ENCODE measurements around the gene IGF2.

IGF2 gene

DNA sequence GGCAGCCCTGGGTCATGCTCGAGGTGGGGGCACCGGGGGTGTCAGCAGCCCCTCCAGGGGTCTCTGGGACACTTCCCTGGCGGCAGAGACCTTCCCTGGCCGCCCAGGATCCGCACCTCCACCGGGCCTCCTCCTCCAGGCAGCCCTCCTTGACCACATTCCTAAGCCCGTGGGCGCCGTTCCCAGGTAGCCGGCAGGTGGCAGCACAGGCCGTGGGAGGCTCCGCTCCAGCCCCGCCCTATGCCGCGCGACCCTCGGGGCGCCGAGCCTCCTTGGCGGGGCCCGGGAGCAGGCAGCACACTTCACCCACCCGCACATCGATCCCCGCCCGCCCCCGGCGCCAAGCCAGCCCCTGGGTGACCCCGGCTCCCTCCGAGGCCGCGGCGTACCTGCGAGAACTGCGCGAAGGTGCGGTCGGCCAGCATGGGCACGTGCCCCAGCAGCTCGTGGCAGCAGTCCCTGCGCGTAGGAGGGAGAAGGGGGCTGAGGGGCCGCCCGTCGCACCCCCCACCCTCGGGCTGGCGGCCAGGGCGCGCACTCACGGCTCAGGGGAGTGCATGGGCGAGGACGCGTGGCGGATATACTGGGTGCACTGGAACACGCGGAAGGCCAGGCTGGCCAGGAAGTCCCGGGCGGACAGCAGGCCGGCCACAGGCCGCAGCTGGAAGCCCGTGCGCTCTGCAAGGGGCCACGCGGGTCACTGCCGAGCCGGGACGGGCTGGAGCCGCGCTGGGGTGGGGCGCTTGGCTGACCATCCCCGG lies 27.1 kb upstream of the IGF2 start:
- DNase-seq = peak in 1 of 2 donors; percentile 68
- Histone ChIP-seq H3K79me1 (ENCODE audit: low read length) (no peaks in the 10 kb centered on the region), H2BK120ac (ENCODE audit: insufficient read depth, low read length, poor library complexity) (no peak overlapping the region), H3K18ac (ENCODE audit: low read length) (no peak overlapping the region), H3K36me3 (ENCODE audit: control insufficient read depth in 1 of 2, insufficient read depth in 2 of 2, low read length in 2 of 2) (no peaks in the 10 kb centered on the region), H3K4me3 (ENCODE audit: low read depth, low read length) (no peak overlapping the region), H4K8ac (ENCODE audit: low read depth, low read length) (no peak overlapping the region), H2BK12ac (ENCODE audit: low read length) (no peak overlapping the region), H3K27ac (ENCODE audit: low read depth, low read length) (no peak overlapping the region), H2AK5ac (ENCODE audit: low read length) (no peak overlapping the region), H3K4ac (ENCODE audit: low read depth, low read length) (no peak overlapping the region), H3K9me3 (ENCODE audit: insufficient read depth, low read depth, low read length) (peaks cover 2% of the 10 kb centered on the region), H4K91ac (ENCODE audit: low read depth, low read length) (no peak overlapping the region), H3K4me2 (ENCODE audit: low read length) (no peak overlapping the region), H3K27me3 (ENCODE audit: insufficient read depth, low read length) (no peaks in the 10 kb centered on the region), H3K9ac (ENCODE audit: low read length) (no peak overlapping the region), H3K23ac (ENCODE audit: low read length) (no peak overlapping the region), H3K14ac (ENCODE audit: low read length) (no peak overlapping the region), H2AFZ (ENCODE audit: insufficient read depth, low read length, poor library complexity) (no peak overlapping the region), H3K4me1 (ENCODE audit: control insufficient read depth in 1 of 2, insufficient read depth in 2 of 2, low read length in 2 of 2) (peaks cover 3 to 4% of the 10 kb centered on the region in 2 experiments), H4K12ac (ENCODE audit: low read depth, low read length) (no peak overlapping the region), H3K79me2 (ENCODE audit: control insufficient read depth, insufficient read depth, low read length, poor library complexity) (no peaks in the 10 kb centered on the region), H2BK5ac (ENCODE audit: low read depth, low read length, poor library complexity) (no peak overlapping the region)
- WGBS (ENCODE audit: extremely low coverage, insufficient coverage, insufficient read length) = no CpG with 5 or more reads among the region's 70 CpGs

- no peaks in the 10 kb centered on the region for H3K79me2 ChIP-seq (ENCODE audit: control insufficient read depth, insufficient read depth, low read length, poor library complexity)
- H3K36me3 ChIP-seq (ENCODE audit: control insufficient read depth in 1 of 2, insufficient read depth in 2 of 2, low read length in 2 of 2) = no peaks in the 10 kb centered on the region
These were observed 26.4 kb upstream of the IGF2 start for GRCh38 chr11:2165571-2165970.

DNA sequence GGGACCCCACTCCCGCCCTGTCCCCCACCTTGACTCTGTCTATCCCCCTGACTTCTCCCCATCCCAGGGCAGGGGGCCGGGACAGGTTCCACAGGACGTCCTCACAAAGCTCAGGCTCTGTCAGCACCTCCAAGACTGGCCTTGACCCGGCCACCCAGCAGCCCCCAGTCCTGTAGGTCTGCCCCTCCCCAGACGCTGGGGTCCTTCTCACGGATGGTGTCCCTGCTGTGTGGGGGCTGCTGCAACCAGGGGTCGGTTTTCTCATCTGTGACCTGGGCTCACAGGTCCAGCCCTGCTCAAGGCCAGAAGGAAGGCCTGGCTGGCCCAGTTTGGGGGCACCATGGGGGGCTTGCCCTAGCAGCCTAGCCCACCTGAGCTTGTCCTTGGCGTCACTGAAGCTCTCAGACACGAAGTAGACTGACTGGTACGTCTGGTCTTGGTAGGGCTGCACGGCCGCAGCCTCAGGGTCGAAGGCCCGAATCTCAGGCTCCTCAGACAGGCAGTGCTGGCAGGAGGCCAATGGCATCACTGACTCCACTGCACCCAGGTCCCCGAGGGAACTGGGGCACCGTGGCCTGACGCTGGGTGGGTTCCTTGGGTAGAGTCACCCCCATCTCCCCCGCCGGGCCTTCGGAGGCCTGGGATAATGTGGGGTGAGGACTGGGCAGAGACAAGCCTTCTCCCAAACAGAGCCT lies 25.8 kb upstream of the IGF2 start:
- Histone ChIP-seq H3K14ac (ENCODE audit: low read length) (no peak overlapping the region), H2BK12ac (ENCODE audit: low read length) (no peak overlapping the region), H3K27ac (ENCODE audit: low read depth, low read length) (no peak overlapping the region), H2AFZ (ENCODE audit: insufficient read depth, low read length, poor library complexity) (no peak overlapping the region), H3K18ac (ENCODE audit: low read length) (no peak overlapping the region), H3K27me3 (ENCODE audit: insufficient read depth, low read length) (no peaks in the 10 kb centered on the region), H3K79me1 (ENCODE audit: low read length) (no peaks in the 10 kb centered on the region), H2BK5ac (ENCODE audit: low read depth, low read length, poor library complexity) (no peak overlapping the region), H2BK120ac (ENCODE audit: insufficient read depth, low read length, poor library complexity) (no peak overlapping the region), H3K4ac (ENCODE audit: low read depth, low read length) (no peak overlapping the region), H4K8ac (ENCODE audit: low read depth, low read length) (no peak overlapping the region), H4K12ac (ENCODE audit: low read depth, low read length) (no peak overlapping the region), H3K9me3 (ENCODE audit: insufficient read depth, low read depth, low read length) (peaks cover 2% of the 10 kb centered on the region), H3K9ac (ENCODE audit: low read length) (no peak overlapping the region), H3K4me2 (ENCODE audit: low read length) (no peak overlapping the region), H3K4me1 (ENCODE audit: control insufficient read depth in 1 of 2, insufficient read depth in 2 of 2, low read length in 2 of 2) (peaks cover 3 to 4% of the 10 kb centered on the region in 2 experiments), H4K91ac (ENCODE audit: low read depth, low read length) (no peak overlapping the region), H3K23ac (ENCODE audit: low read length) (no peak overlapping the region), H2AK5ac (ENCODE audit: low read length) (no peak overlapping the region), H3K4me3 (ENCODE audit: low read depth, low read length) (no peak overlapping the region), H3K79me2 (ENCODE audit: control insufficient read depth, insufficient read depth, low read length, poor library complexity) (no peaks in the 10 kb centered on the region), H3K36me3 (ENCODE audit: control insufficient read depth in 1 of 2, insufficient read depth in 2 of 2, low read length in 2 of 2) (no peaks in the 10 kb centered on the region)
- peak in 1 of 2 donors; percentile 43 for DNase-seq
- WGBS (ENCODE audit: extremely low coverage, insufficient coverage, insufficient read length) = no CpG with 5 or more reads among the region's 20 CpGs

More at GRCh38 chr11:2165571-2165970, 26.4 kb upstream of the IGF2 start:
- H3K27ac ChIP-seq (ENCODE audit: low read depth, low read length) = no peak overlapping the region
- H2AK5ac ChIP-seq (ENCODE audit: low read length) = no peak overlapping the region
- peaks cover 3 to 4% of the 10 kb centered on the region in 2 experiments for H3K4me1 ChIP-seq (ENCODE audit: control insufficient read depth in 1 of 2, insufficient read depth in 2 of 2, low read length in 2 of 2)
- WGBS (ENCODE audit: extremely low coverage, insufficient coverage, insufficient read length) = no CpG with 5 or more reads among the region's 13 CpGs
- H3K14ac ChIP-seq (ENCODE audit: low read length) = no peak overlapping the region
- H2BK12ac ChIP-seq (ENCODE audit: low read length) = no peak overlapping the region
- no peak overlapping the region for H3K23ac ChIP-seq (ENCODE audit: low read length)
- DNase-seq = no peak
- H3K4ac ChIP-seq (ENCODE audit: low read depth, low read length) = no peak overlapping the region
- no peak overlapping the region for H4K8ac ChIP-seq (ENCODE audit: low read depth, low read length)
- H4K91ac ChIP-seq (ENCODE audit: low read depth, low read length) = no peak overlapping the region
- no peak overlapping the region for H2BK5ac ChIP-seq (ENCODE audit: low read depth, low read length, poor library complexity)
- peaks cover 2% of the 10 kb centered on the region for H3K9me3 ChIP-seq (ENCODE audit: insufficient read depth, low read depth, low read length)
- H2BK120ac ChIP-seq (ENCODE audit: insufficient read depth, low read length, poor library complexity) = no peak overlapping the region
- H2AFZ ChIP-seq (ENCODE audit: insufficient read depth, low read length, poor library complexity) = no peak overlapping the region
- H3K18ac ChIP-seq (ENCODE audit: low read length) = no peak overlapping the region
- H3K27me3 ChIP-seq (ENCODE audit: insufficient read depth, low read length) = no peaks in the 10 kb centered on the region
- H3K79me1 ChIP-seq (ENCODE audit: low read length) = no peaks in the 10 kb centered on the region
- H3K4me2 ChIP-seq (ENCODE audit: low read length) = no peak overlapping the region
- H3K9ac ChIP-seq (ENCODE audit: low read length) = no peak overlapping the region
- no peak overlapping the region for H3K4me3 ChIP-seq (ENCODE audit: low read depth, low read length)
- H4K12ac ChIP-seq (ENCODE audit: low read depth, low read length) = no peak overlapping the region

- H4K12ac ChIP-seq (ENCODE audit: low read depth, low read length) = no peak overlapping the region
- H2AK5ac ChIP-seq (ENCODE audit: low read length) = no peak overlapping the region
- no peak overlapping the region for H3K9ac ChIP-seq (ENCODE audit: low read length)
- H3K14ac ChIP-seq (ENCODE audit: low read length) = no peak overlapping the region
- no peaks in the 10 kb centered on the region for H3K79me2 ChIP-seq (ENCODE audit: control insufficient read depth, insufficient read depth, low read length, poor library complexity)
- no peak overlapping the region for H3K23ac ChIP-seq (ENCODE audit: low read length)
- no peaks in the 10 kb centered on the region for H3K79me1 ChIP-seq (ENCODE audit: low read length)
- no peak overlapping the region for H3K27ac ChIP-seq (ENCODE audit: low read depth, low read length)
- no peak overlapping the region for H2BK5ac ChIP-seq (ENCODE audit: low read depth, low read length, poor library complexity)
- no peak overlapping the region for H2AFZ ChIP-seq (ENCODE audit: insufficient read depth, low read length, poor library complexity)
- no peak overlapping the region for H3K4me2 ChIP-seq (ENCODE audit: low read length)
- peaks cover 3 to 4% of the 10 kb centered on the region in 2 experiments for H3K4me1 ChIP-seq (ENCODE audit: control insufficient read depth in 1 of 2, insufficient read depth in 2 of 2, low read length in 2 of 2)
- no peak overlapping the region for H2BK12ac ChIP-seq (ENCODE audit: low read length)
- H3K4ac ChIP-seq (ENCODE audit: low read depth, low read length) = no peak overlapping the region
- H3K4me3 ChIP-seq (ENCODE audit: low read depth, low read length) = no peak overlapping the region
- no peak overlapping the region for H2BK120ac ChIP-seq (ENCODE audit: insufficient read depth, low read length, poor library complexity)
- no peaks in the 10 kb centered on the region for H3K36me3 ChIP-seq (ENCODE audit: control insufficient read depth in 1 of 2, insufficient read depth in 2 of 2, low read length in 2 of 2)
- peaks cover 2% of the 10 kb centered on the region for H3K9me3 ChIP-seq (ENCODE audit: insufficient read depth, low read depth, low read length)
- no peak overlapping the region for H4K8ac ChIP-seq (ENCODE audit: low read depth, low read length)
- DNase-seq = no peak
- no peaks in the 10 kb centered on the region for H3K27me3 ChIP-seq (ENCODE audit: insufficient read depth, low read length)
- WGBS (ENCODE audit: extremely low coverage, insufficient coverage, insufficient read length) = no CpG with 5 or more reads among the region's 22 CpGs
- H4K91ac ChIP-seq (ENCODE audit: low read depth, low read length) = no peak overlapping the region
- no peak overlapping the region for H3K18ac ChIP-seq (ENCODE audit: low read length)
These were observed 24.9 kb upstream of the IGF2 start for GRCh38 chr11:2164081-2164480.

Data from trophoblast cell (in vitro differentiated cells and primary cell).